Measurements from ENCODE around the gene JAML. TPM values are rescaled to one million over a fixed set of nuclear protein-coding genes. Genes with fewer than 3 reads are reported as not detected.
A peak's percentile ranks its signal among the peaks of the same experiment; 100 is the strongest.

Gene JAML
- total and polyA plus RNA-seq, 9 of the 15 experiments (the other 6 are each of a cell fraction or from before 2014, with no cell fraction given) = 0.05 to 0.32 (median 0.22) TPM; not detected in 4

GRCh38 chr11:118243993-118244762, 19.4 kb upstream of the JAML start:
- no peak for TF ChIP-seq HMGXB4 (CRISPR knock-in tag; IDR thresholded peaks at IDR 0.05)
- TF ChIP-seq ZNF24 (IDR thresholded peaks at IDR 0.05) = 0 out of 2 replicates have a peak, but pooled peaks have one; percentile 20
- in situ Hi-C loops (cut with MboI) (no loop called here), intact Hi-C loops (cut with micrococcal nuclease) (no loop called here)
- POLR2A ChIA-PET = no interaction called here
- Histone ChIP-seq H2AFZ (ENCODE audit: low read depth, low read length) (no peak overlapping the region), H3K4me2 (ENCODE audit: insufficient read depth, low read length) (no peak overlapping the region), H4K20me1 (replicated peaks; ENCODE audit: control insufficient read depth, insufficient read depth, low read length) (no peaks in the 10 kb centered on the region), H3K79me2 (ENCODE audit: control insufficient read depth, insufficient read depth, low read length) (no peaks in the 10 kb centered on the region), H3K4me1 (replicated peaks in 1 of 2; ENCODE audit: control insufficient read depth in 2 of 2, insufficient read depth in 2 of 2, low read length in 2 of 2) (peaks cover 3 to 24% of the 10 kb centered on the region in 2 experiments), H3K9me1 (ENCODE audit: control insufficient read depth, insufficient read depth, low read length) (no peaks in the 10 kb centered on the region), H3K27ac (ENCODE audit: extremely low read depth, low read depth, low read length) (no peak overlapping the region), H3K9me3 (replicated peaks; ENCODE audit: control insufficient read depth, insufficient read depth, low read depth, low read length) (no peaks in the 10 kb centered on the region), H3K27me3 (ENCODE audit: control insufficient read depth in 2 of 2, insufficient read depth in 2 of 2, low read length in 2 of 2) (peaks cover 3 to 9% of the 10 kb centered on the region in 2 experiments; a peak in 2 of 5 replicates), H3K4me3 (no peak overlapping the region), H3K9ac (ENCODE audit: insufficient read depth in 1 of 2, low read depth in 2 of 2, low read length in 2 of 2) (no peak overlapping the region), H3K36me3 (ENCODE audit: control insufficient read depth, insufficient read depth, low read length) (no peaks in the 10 kb centered on the region)
- DNase-seq (ENCODE audit: extremely low read depth in 1 of 4, low spot score in 3 of 4) = no peak
- FAIRE-seq = no peak
- no TSS peak for BruUV-seq (replicated peaks)
- CTCF ChIA-PET (ENCODE audit: low intra/inter-chr PET ratio) = no interaction called here
- no peak for ATAC-seq
- WGBS (ENCODE audit: insufficient coverage, low coverage, missing lambda C conversion rate) = 7% methylated on average over 3 of the region's 3 CpGs

- Histone ChIP-seq H3K9me1 (ENCODE audit: control insufficient read depth, insufficient read depth, low read length) (no peaks in the 10 kb centered on the region), H3K36me3 (ENCODE audit: control insufficient read depth, insufficient read depth, low read length) (no peaks in the 10 kb centered on the region), H3K27ac (ENCODE audit: extremely low read depth, low read depth, low read length) (no peak overlapping the region), H3K4me1 (replicated peaks in 1 of 2; ENCODE audit: control insufficient read depth in 2 of 2, insufficient read depth in 2 of 2, low read length in 2 of 2) (peaks cover 3 to 24% of the 10 kb centered on the region in 2 experiments), H3K4me2 (ENCODE audit: insufficient read depth, low read length) (no peak overlapping the region), H2AFZ (ENCODE audit: low read depth, low read length) (no peak overlapping the region), H3K4me3 (no peak overlapping the region), H3K9ac (ENCODE audit: insufficient read depth in 1 of 2, low read depth in 2 of 2, low read length in 2 of 2) (no peak overlapping the region), H3K9me3 (replicated peaks; ENCODE audit: control insufficient read depth, insufficient read depth, low read depth, low read length) (no peaks in the 10 kb centered on the region), H3K79me2 (ENCODE audit: control insufficient read depth, insufficient read depth, low read length) (no peaks in the 10 kb centered on the region), H3K27me3 (ENCODE audit: control insufficient read depth in 2 of 2, insufficient read depth in 2 of 2, low read length in 2 of 2) (peaks cover 3 to 9% of the 10 kb centered on the region in 2 experiments; a peak in 2 of 5 replicates), H4K20me1 (replicated peaks; ENCODE audit: control insufficient read depth, insufficient read depth, low read length) (no peaks in the 10 kb centered on the region)
- no peak for TF ChIP-seq POLR2AphosphoS2 (IDR thresholded peaks at IDR 0.05; ENCODE audit: low read length)
- TF ChIP-seq HMG20B (CRISPR knock-in tag; IDR thresholded peaks at IDR 0.05) = no peak
- TF ChIP-seq ZNF143 (CRISPR knock-in tag; IDR thresholded peaks at IDR 0.05) = no peak
- TF ChIP-seq HDAC8 (tag; IDR thresholded peaks at IDR 0.05) = no peak
- TF ChIP-seq THAP7 (CRISPR knock-in tag; IDR thresholded peaks at IDR 0.05) = no peak
- no peak for TF ChIP-seq KDM5B (IDR thresholded peaks at IDR 0.05; ENCODE audit: insufficient replicate concordance, low read depth, low read length)
- no peak for TF ChIP-seq RBM34 (IDR thresholded peaks at IDR 0.05; ENCODE audit: borderline replicate concordance, insufficient read depth, low read length)
- WGBS (ENCODE audit: insufficient coverage, low coverage, missing lambda C conversion rate) = 17% methylated on average over 8 of the region's 8 CpGs
- DNase-seq (ENCODE audit: extremely low read depth in 1 of 4, low spot score in 3 of 4) (no peak), FAIRE-seq (no peak), ATAC-seq (no peak)
- intact Hi-C loops (cut with micrococcal nuclease) (no loop called here), in situ Hi-C loops (cut with MboI) (no loop called here)
- no TSS peak for BruUV-seq (replicated peaks)
- ChIA-PET POLR2A (no interaction called here), CTCF (ENCODE audit: low intra/inter-chr PET ratio) (no interaction called here)
Measured at GRCh38 chr11:118243161-118243560, 18.4 kb upstream of the JAML start.
